ENCODE data around the gene XAF1.

DNA sequence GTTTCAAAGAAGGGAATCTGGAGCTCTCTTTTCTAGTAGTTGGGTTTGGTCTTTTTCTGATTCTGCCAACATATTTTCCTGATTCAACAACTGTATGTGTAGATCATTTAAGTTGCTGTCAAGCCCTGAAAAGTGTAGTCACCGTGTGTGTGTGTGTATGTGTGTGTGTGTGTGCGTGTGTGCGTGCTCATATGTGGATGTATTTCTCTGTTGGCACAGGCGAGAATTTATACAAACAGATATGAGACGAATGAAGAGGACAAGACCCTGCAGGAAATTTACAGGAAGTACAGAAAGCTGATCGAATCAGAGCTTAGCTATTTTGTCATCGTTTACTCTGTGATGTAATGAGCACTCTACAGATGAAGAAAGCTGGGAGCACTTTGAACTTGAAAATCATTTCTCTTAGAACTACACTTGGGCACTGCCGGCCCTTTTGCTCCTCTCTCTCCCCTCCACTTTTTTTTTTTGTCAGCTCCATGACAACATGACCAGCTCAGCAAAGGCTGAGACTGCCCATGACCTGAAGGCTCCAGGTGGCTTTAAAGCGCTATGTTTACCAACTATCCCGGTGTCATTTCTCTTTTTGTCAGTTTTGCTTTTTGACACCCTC is 31.3 kb downstream of the XAF1 start:
- TF ChIP-seq, protein P1, sequence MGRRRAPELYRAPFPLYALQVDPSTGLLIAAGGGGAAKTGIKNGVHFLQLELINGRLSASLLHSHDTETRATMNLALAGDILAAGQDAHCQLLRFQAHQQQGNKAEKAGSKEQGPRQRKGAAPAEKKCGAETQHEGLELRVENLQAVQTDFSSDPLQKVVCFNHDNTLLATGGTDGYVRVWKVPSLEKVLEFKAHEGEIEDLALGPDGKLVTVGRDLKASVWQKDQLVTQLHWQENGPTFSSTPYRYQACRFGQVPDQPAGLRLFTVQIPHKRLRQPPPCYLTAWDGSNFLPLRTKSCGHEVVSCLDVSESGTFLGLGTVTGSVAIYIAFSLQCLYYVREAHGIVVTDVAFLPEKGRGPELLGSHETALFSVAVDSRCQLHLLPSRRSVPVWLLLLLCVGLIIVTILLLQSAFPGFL (CRISPR knock-in tag; IDR thresholded peaks at IDR 0.05; ENCODE audit: borderline replicate concordance) = no peak
- TF ChIP-seq, protein P2, sequence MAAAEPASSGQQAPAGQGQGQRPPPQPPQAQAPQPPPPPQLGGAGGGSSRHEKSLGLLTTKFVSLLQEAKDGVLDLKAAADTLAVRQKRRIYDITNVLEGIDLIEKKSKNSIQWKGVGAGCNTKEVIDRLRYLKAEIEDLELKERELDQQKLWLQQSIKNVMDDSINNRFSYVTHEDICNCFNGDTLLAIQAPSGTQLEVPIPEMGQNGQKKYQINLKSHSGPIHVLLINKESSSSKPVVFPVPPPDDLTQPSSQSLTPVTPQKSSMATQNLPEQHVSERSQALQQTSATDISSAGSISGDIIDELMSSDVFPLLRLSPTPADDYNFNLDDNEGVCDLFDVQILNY (CRISPR knock-in tag; IDR thresholded peaks at IDR 0.05) = no peak
- TF ChIP-seq, protein P3, sequence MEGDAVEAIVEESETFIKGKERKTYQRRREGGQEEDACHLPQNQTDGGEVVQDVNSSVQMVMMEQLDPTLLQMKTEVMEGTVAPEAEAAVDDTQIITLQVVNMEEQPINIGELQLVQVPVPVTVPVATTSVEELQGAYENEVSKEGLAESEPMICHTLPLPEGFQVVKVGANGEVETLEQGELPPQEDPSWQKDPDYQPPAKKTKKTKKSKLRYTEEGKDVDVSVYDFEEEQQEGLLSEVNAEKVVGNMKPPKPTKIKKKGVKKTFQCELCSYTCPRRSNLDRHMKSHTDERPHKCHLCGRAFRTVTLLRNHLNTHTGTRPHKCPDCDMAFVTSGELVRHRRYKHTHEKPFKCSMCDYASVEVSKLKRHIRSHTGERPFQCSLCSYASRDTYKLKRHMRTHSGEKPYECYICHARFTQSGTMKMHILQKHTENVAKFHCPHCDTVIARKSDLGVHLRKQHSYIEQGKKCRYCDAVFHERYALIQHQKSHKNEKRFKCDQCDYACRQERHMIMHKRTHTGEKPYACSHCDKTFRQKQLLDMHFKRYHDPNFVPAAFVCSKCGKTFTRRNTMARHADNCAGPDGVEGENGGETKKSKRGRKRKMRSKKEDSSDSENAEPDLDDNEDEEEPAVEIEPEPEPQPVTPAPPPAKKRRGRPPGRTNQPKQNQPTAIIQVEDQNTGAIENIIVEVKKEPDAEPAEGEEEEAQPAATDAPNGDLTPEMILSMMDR (IDR thresholded peaks at IDR 0.05) = no peak
- no peak for TF ChIP-seq ETV6 (CRISPR knock-in tag; IDR thresholded peaks at IDR 0.05)
- TF ChIP-seq, protein P4, sequence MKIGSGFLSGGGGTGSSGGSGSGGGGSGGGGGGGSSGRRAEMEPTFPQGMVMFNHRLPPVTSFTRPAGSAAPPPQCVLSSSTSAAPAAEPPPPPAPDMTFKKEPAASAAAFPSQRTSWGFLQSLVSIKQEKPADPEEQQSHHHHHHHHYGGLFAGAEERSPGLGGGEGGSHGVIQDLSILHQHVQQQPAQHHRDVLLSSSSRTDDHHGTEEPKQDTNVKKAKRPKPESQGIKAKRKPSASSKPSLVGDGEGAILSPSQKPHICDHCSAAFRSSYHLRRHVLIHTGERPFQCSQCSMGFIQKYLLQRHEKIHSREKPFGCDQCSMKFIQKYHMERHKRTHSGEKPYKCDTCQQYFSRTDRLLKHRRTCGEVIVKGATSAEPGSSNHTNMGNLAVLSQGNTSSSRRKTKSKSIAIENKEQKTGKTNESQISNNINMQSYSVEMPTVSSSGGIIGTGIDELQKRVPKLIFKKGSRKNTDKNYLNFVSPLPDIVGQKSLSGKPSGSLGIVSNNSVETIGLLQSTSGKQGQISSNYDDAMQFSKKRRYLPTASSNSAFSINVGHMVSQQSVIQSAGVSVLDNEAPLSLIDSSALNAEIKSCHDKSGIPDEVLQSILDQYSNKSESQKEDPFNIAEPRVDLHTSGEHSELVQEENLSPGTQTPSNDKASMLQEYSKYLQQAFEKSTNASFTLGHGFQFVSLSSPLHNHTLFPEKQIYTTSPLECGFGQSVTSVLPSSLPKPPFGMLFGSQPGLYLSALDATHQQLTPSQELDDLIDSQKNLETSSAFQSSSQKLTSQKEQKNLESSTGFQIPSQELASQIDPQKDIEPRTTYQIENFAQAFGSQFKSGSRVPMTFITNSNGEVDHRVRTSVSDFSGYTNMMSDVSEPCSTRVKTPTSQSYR (CRISPR knock-in tag; IDR thresholded peaks at IDR 0.05) = no peak
- TF ChIP-seq JUN (CRISPR knock-in tag; IDR thresholded peaks at IDR 0.05) = no peak
- TF ChIP-seq NR2C2 (CRISPR knock-in tag; IDR thresholded peaks at IDR 0.05) = no peak
- no peak for TF ChIP-seq SMAD4 (CRISPR knock-in tag; IDR thresholded peaks at IDR 0.05)
- TF ChIP-seq, protein P5, sequence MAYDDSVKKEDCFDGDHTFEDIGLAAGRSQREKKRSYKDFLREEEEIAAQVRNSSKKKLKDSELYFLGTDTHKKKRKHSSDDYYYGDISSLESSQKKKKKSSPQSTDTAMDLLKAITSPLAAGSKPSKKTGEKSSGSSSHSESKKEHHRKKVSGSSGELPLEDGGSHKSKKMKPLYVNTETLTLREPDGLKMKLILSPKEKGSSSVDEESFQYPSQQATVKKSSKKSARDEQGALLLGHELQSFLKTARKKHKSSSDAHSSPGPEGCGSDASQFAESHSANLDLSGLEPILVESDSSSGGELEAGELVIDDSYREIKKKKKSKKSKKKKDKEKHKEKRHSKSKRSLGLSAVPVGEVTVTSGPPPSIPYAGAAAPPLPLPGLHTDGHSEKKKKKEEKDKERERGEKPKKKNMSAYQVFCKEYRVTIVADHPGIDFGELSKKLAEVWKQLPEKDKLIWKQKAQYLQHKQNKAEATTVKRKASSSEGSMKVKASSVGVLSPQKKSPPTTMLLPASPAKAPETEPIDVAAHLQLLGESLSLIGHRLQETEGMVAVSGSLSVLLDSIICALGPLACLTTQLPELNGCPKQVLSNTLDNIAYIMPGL (CRISPR knock-in tag; IDR thresholded peaks at IDR 0.05) = no peak
- TF ChIP-seq, protein P6, sequence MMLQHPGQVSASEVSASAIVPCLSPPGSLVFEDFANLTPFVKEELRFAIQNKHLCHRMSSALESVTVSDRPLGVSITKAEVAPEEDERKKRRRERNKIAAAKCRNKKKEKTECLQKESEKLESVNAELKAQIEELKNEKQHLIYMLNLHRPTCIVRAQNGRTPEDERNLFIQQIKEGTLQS (CRISPR knock-in tag; conservative IDR thresholded peaks at IDR 0.05) = no peak
